H54 (cell line): ENCODE data around the gene HAP1.
"Not testable (repeated sequence)": the region's sequence is repeated elsewhere in the genome, so short reads cannot be mapped to it uniquely, and the experiment has no call there.

Source experiments
- DNase-seq: peaks from one replicate; pipeline ENCODE4 v3.0.0; 2011; ENCODE audit warnings: low spot score, mixed read lengths; ENCODE audit not compliant: insufficient read length
- FAIRE-seq: peaks from 3 replicates; lab custom pipeline; 2011; peaks lifted over from hg19 to GRCh38; lab: Jason Lieb, UNC
- POLR2A ChIP-seq: IDR thresholded peaks from 2 replicates; pipeline ENCODE4 v1.6.1; 2011; ENCODE audit warnings: low read depth, mild to moderate bottlenecking, low read length

The HAP1 gene

GRCh38 chr17:41728056-41728455 lies 6.4 kb downstream of the HAP1 start:
- FAIRE-seq (no peak), DNase-seq (no peak)
- TF ChIP-seq POLR2A, result no peak

- DNase-seq, result no peak
- TF ChIP-seq POLR2A, result no peak
- no peak for FAIRE-seq
Measured at GRCh38 chr17:41725134-41725533, 9.3 kb downstream of the HAP1 start.

GRCh38 chr17:41724476-41725050 lies 9.9 kb downstream of the HAP1 start:
- no peak for TF ChIP-seq POLR2A
- DNase-seq (no peak), FAIRE-seq (no peak)

GRCh38 chr17:41723801-41724475 lies 10.5 kb downstream of the HAP1 start:
- FAIRE-seq (no peak), DNase-seq (no peak)
- TF ChIP-seq POLR2A, result no peak

- no peak for DNase-seq
- FAIRE-seq, result no peak
- no peak for TF ChIP-seq POLR2A
Measured at GRCh38 chr17:41722231-41722630, 12.2 kb downstream of the HAP1 start.

GRCh38 chr17:41718287-41718645 lies 16.2 kb downstream of the HAP1 start:
- DNase-seq (no peak), FAIRE-seq (no peak)
- TF ChIP-seq POLR2A, result no peak

GRCh38 chr17:41717408-41718286 lies 16.8 kb downstream of the HAP1 start:
- FAIRE-seq, result no peak
- no peak for DNase-seq
- TF ChIP-seq POLR2A, result no peak

GRCh38 chr17:41711669-41712400 lies 22.6 kb downstream of the HAP1 start, which contains the start of gene GAST:
Gene GAST, plus strand, starts transcription at chr17:41712331. Its CDS starts 3,106 bp downstream, at chr17:41715437.
- no peak for TF ChIP-seq POLR2A
- no peak for FAIRE-seq
- DNase-seq, result no peak

- no peak for FAIRE-seq
- no peak for TF ChIP-seq POLR2A
Measured at GRCh38 chr17:41710472-41711090, 23.9 kb downstream of the HAP1 start.

GRCh38 chr17:41707803-41708669 lies 26.4 kb downstream of the HAP1 start:
- no peak for DNase-seq
- no peak for FAIRE-seq
- TF ChIP-seq POLR2A, result no peak

More at GRCh38 chr17:41710472-41711090, 23.9 kb downstream of the HAP1 start:
- DNase-seq, result peak; percentile 77

GRCh38 chr17:41705271-41705991 lies 29.0 kb downstream of the HAP1 start:
- DNase-seq (no peak), FAIRE-seq (no peak)
- no peak for TF ChIP-seq POLR2A

- FAIRE-seq (no peak), DNase-seq (no peak)
- no peak for TF ChIP-seq POLR2A
Measured at GRCh38 chr17:41702712-41703111, 31.7 kb downstream of the HAP1 start.

GRCh38 chr17:41700843-41701242 lies 33.6 kb downstream of the HAP1 start:
- FAIRE-seq, DNase-seq: not testable (repeated sequence)
